SIG-M5 (cell line): ENCODE measurements around the gene TFEB.

Experiments used
- DNase-seq: peaks from one replicate; lab custom pipeline; 2025; lab: John Stamatoyannopoulos, UW

The TFEB gene

GRCh38 chr6:41722969-41723529 is 12.4 kb downstream of the TFEB start:
- no peak for DNase-seq

GRCh38 chr6:41721414-41721813 is 14.0 kb downstream of the TFEB start:
- no peak for DNase-seq

- DNase-seq = no peak
These were observed 14.6 kb downstream of the TFEB start for GRCh38 chr6:41720783-41721182.

- DNase-seq = no peak
These were observed 15.2 kb downstream of the TFEB start for GRCh38 chr6:41720262-41720620.

- no peak for DNase-seq
These were observed 15.8 kb downstream of the TFEB start for GRCh38 chr6:41719436-41720261.

- DNase-seq = no peak
These were observed 16.6 kb downstream of the TFEB start for GRCh38 chr6:41718828-41719227.

- no peak for DNase-seq
These were observed 18.0 kb downstream of the TFEB start for GRCh38 chr6:41717392-41717736.

- DNase-seq = no peak
These were observed 18.7 kb downstream of the TFEB start for GRCh38 chr6:41716516-41717391.

- DNase-seq = no peak
These were observed 19.5 kb downstream of the TFEB start for GRCh38 chr6:41715795-41716515.

GRCh38 chr6:41714556-41715273 is 20.7 kb downstream of the TFEB start:
- DNase-seq = no peak

GRCh38 chr6:41713650-41714291 is 21.6 kb downstream of the TFEB start:
- no peak for DNase-seq

GRCh38 chr6:41713159-41713649 is 22.2 kb downstream of the TFEB start:
- no peak for DNase-seq

GRCh38 chr6:41712651-41713103 is 22.7 kb downstream of the TFEB start:
- DNase-seq = no peak

- no peak for DNase-seq
These were observed 23.9 kb downstream of the TFEB start for GRCh38 chr6:41711323-41712038.

- DNase-seq = no peak
These were observed 26.0 kb downstream of the TFEB start for GRCh38 chr6:41709375-41709774.

GRCh38 chr6:41708856-41709255 is 26.6 kb downstream of the TFEB start:
- DNase-seq = no peak

- no peak for DNase-seq
These were observed 27.7 kb downstream of the TFEB start for GRCh38 chr6:41707565-41708200.

GRCh38 chr6:41706876-41707564 is 28.4 kb downstream of the TFEB start:
- DNase-seq = no peak
